Heart right ventricle (tissue), 16 donors: ENCODE results near the gene DHRS13. TPM values are rescaled to one million over a fixed set of nuclear protein-coding genes. Genes with fewer than 3 reads are reported as not detected.

Experiments
- ATAC-seq, 8 donors: fragments of 200-7000 bp; cut with Tn5 transposase; one replicate each; pipeline ENCODE4 v1.9.1; 2020; ENCODE audit warnings: mild to moderate bottlenecking in 8 of 8, moderate library complexity in 8 of 8, moderate number of reproducible peaks in 1 of 8
- DNase-seq, 2 donors: peaks; one replicate each; pipeline ENCODE4 v3.0.0-alpha.2; 2020
- H3K27ac ChIP-seq, 10 donors: fragments of 200-600 bp; sonication (generic) in 2 of 10; one replicate each; pipeline versions ENCODE4 v1.5.0 to v1.8.0; 2020 to 2022; ENCODE audit warnings: mild to moderate bottlenecking in 3 of 10
- H3K27me3 ChIP-seq, 7 donors: fragments of 200-600 bp; one replicate each; pipeline ENCODE4 v1.8.0; 2021 to 2022; ENCODE audit warnings: mild to moderate bottlenecking in 2 of 7
- H3K36me3 ChIP-seq, 9 donors: fragments of 200-600 bp; sonication (generic) in 1 of 9; one replicate each; pipeline versions ENCODE4 v1.5.0 to v1.8.0; 2020 to 2022; ENCODE audit warnings: mild to moderate bottlenecking in 2 of 9
- H3K4me1 ChIP-seq, 9 donors: fragments of 200-600 bp; sonication (generic) in 1 of 9; one replicate each; pipeline versions ENCODE4 v1.5.0 to v1.8.0; 2020 to 2022; ENCODE audit warnings: mild to moderate bottlenecking in 4 of 9
- H3K4me3 ChIP-seq, 10 donors: fragments of 200-600 bp; sonication (generic) in 2 of 10; one replicate each; pipeline versions ENCODE4 v1.5.0 to v1.8.0; 2020 to 2022; ENCODE audit warnings: mild to moderate bottlenecking in 7 of 10, moderate library complexity in 2 of 10
- H3K9me3 ChIP-seq, 11 donors: fragments of 200-600 bp in 10 of 11; sonication (generic) in 2 of 11; one replicate each; pipeline versions ENCODE4 v1.5.0 to v1.8.0; 2013 to 2022; ENCODE audit warnings: mild to moderate bottlenecking in 2 of 11, control low read depth in 1 of 11, moderate library complexity in 1 of 11
- CTCF ChIP-seq, 9 donors: fragments of 200-600 bp; sonication (generic) in 2 of 9; IDR thresholded peaks; one replicate each; pipeline versions ENCODE4 v1.5.0 to v1.8.0; 2021 to 2022; ENCODE audit warnings: antibody characterized with exemption in 9 of 9, mild to moderate bottlenecking in 5 of 9, moderate library complexity in 1 of 9
- WGBS, 2 donors: extraction: QIAGEN DNeasy Blood & Tissue Kit; methylation state at CpG; one replicate each; pipeline ENCODE4 v1.1.7; 2013; ENCODE audit warnings: inconsistent platforms in 1 of 2; 5-methylcytosine and 5-hydroxymethylcytosine counted together
- intact Hi-C, 10 donors: fragments of 100-400 bp; cut with DNase I; formaldehyde crosslinking; loops; one replicate each; pipeline versions ENCODE4 v1.11.1 to v1.14.2; 2022
- polyA plus RNA-seq, 2 donors: library from polyadenylated mRNA; stranded (reverse); fragments of 200-250 nt; gene quantifications; one replicate each; pipeline ENCODE4 v1.2.3, GENCODE V29; 2013
- total RNA-seq, 10 donors: library from RNA; stranded (reverse); fragmentation: NEBNext Ultra II Directional in 3 of 10; extraction: Animal tissue kit (Norgen Biotek cat#: 25700) in 3 of 10; gene quantifications; one replicate each; pipeline versions ENCODE4 v1.2.1 to v1.2.4, GENCODE V29; 2021 to 2023
- donor health status: Arrhythmogenic right ventricular cardiomyopathy.
- donor health status: ischemic (EF 13 %, LVEDD 7.1; RV severe dilation, severe dysfunction).
- donor health status: healthy with polysubstance abuse.
- donor health status: DM: no; HTN: yes; CAD: no.
- donor health status: DM: no; HTN: no; CAD: no.
- donor health status: ischemic (EF 25% LVEDD 6.9; RV normal size, moderate dysfunction).
- donor health status: ischemic (EF 25% LVEDD 5.7; RV mildly dilated, moderate dysfunction).
- donor health status: healthy.
- donor health status: DM: yes; HTN: yes; CAD: no.
- donor health status: Ischemic cardiomyopathy.
- donor health status: ischemic (EF 35%, LVEDD 5.7; RV mildly dilated, moderate dysfunction).
- donor health status: nonischemic (EF 11% LVEDD 7.7; RV severe dilation, severe dysfunction).
- donor health status: DM: yes; HTN: yes; CAD: no.
- donor health status: PGD.
- donor health status: ischemic (EF 29% LVEDD 5.4; RV normal size, mild dysfunction).
- donor health status: nonischemic (EF 23%, LVEDD 6.1; RV moderate dilation, normal function).

The DHRS13 gene
- total and polyA plus RNA-seq, 12 donors = 1.1 to 5.6 (median 2.6) TPM

- 85 to 93% methylated on average over 2 to 3 of the region's 4 CpGs for WGBS, 2 donors
- H3K36me3 ChIP-seq = peaks cover 0 to 29% (median 0%) of the 10 kb centered on the region in 9 donors
- no peak for DNase-seq
- no peak overlapping the region for H3K4me3 ChIP-seq
- H3K4me1 ChIP-seq = peaks cover 4 to 65% (median 41%) of the 10 kb centered on the region in 9 donors
- no peak for TF ChIP-seq CTCF (IDR thresholded peaks at IDR 0.05)
- no peaks in the 10 kb centered on the region for H3K27me3 ChIP-seq
- H3K27ac ChIP-seq = peak overlapping the region in 2 of 10 donors; percentile 59 to 97
- no peak for ATAC-seq
- intact Hi-C loops = loop anchor here in 1 of 10 donors (10.0 kb wide), 1 partner anchor 127 kb away; no protein-coding TSS in a partner anchor
- no peaks in the 10 kb centered on the region for H3K9me3 ChIP-seq
Observed at GRCh38 chr17:28892024-28892423, 10.9 kb downstream of the DHRS13 start.

DNA sequence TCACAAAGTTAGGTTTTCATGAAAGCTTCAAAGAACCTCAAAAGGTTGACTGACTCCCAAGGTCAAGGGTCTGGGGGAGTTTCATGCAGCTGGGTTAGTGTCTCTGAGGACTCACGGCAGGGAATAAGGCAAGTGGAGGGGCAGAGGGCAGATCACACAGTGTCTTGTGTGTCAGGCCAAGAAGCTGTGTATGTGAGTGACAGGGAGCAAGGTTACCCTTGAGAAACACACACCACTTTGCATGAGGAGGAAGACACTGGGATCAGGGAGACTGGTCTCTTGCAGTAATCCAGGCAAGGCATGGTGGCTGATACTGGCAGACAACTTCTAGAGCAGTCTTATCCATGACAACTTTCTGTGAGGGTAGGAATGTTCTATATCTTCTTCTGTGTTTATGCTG is 11.7 kb downstream of the DHRS13 start:
- no peak for DNase-seq
- Histone ChIP-seq H3K27ac (peak overlapping the region in 2 of 10 donors; percentile 26 to 30), H3K9me3 (no peaks in the 10 kb centered on the region), H3K27me3 (no peaks in the 10 kb centered on the region), H3K36me3 (peaks cover 0 to 33% (median 0%) of the 10 kb centered on the region in 9 donors), H3K4me1 (peaks cover 2 to 61% (median 34%) of the 10 kb centered on the region in 9 donors), H3K4me3 (no peak overlapping the region)
- ATAC-seq = no peak
- 83 to 86% methylated on average over 1 of the region's 1 CpG for WGBS, 2 donors
- intact Hi-C loops = loop anchor here in 1 of 10 donors (10.0 kb wide), 1 partner anchor 126 kb away; no protein-coding TSS in a partner anchor
- no peak for TF ChIP-seq CTCF (IDR thresholded peaks at IDR 0.05)

DNA sequence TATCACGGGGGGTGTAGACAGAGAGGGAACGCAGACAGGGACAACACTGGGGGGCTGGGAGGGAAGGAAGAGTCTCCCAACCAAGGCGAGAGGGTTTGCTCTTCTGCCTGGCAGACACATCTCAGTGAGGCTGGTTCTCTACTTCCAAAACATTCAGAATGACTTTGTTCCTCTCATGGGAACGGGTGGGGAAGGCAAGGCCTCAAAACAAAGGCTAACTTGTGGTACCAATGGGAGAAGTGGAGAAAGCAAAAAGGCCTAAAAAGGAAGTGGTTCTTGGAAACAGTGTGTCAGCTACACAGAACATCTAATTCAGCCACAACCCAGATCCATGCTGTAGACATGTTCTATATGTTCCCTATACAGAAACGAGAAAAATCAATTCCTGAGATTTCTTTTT is 12.9 kb downstream of the DHRS13 start:
- no peak for TF ChIP-seq CTCF (IDR thresholded peaks at IDR 0.05)
- DNase-seq = no peak
- H3K27ac ChIP-seq = peak overlapping the region in 1 of 10 donors; percentile 6
- ATAC-seq = peak in 2 of 8 donors; percentile 27 to 32
- WGBS, 2 donors = 78 to 79% methylated on average over 5 of the region's 5 CpGs
- no peak overlapping the region for H3K4me3 ChIP-seq
- H3K9me3 ChIP-seq = no peaks in the 10 kb centered on the region
- peaks cover 2 to 50% (median 31%) of the 10 kb centered on the region in 9 donors for H3K4me1 ChIP-seq
- no peaks in the 10 kb centered on the region for H3K27me3 ChIP-seq
- peaks cover 0 to 45% (median 0%) of the 10 kb centered on the region in 9 donors for H3K36me3 ChIP-seq
- intact Hi-C loops = loop anchor here in 1 of 10 donors (10.0 kb wide), 1 partner anchor 125 kb away; no protein-coding TSS in a partner anchor

GRCh38 chr17:28888832-28889231 is 14.0 kb downstream of the DHRS13 start:
- H3K27me3 ChIP-seq = no peaks in the 10 kb centered on the region
- no peak overlapping the region for H3K4me3 ChIP-seq
- no peaks in the 10 kb centered on the region for H3K9me3 ChIP-seq
- H3K36me3 ChIP-seq = peaks cover 0 to 57% (median 0%) of the 10 kb centered on the region in 9 donors
- ATAC-seq (no peak), DNase-seq (no peak)
- intact Hi-C loops = no loop called here
- H3K27ac ChIP-seq = no peak overlapping the region
- WGBS, 2 donors = 89 to 92% methylated on average over 7 of the region's 7 CpGs
- TF ChIP-seq CTCF (IDR thresholded peaks at IDR 0.05) = no peak
- H3K4me1 ChIP-seq = peaks cover 2 to 53% (median 38%) of the 10 kb centered on the region in 9 donors
